NCI-H446 treated with DMSO at 0.1 percent for 48 hours (cell line): ENCODE measurements around the gene AP3B2.

Experiments used
- DNase-seq: peaks from one replicate; lab custom pipeline; 2025; lab: John Stamatoyannopoulos, UW

AP3B2 gene

DNA sequence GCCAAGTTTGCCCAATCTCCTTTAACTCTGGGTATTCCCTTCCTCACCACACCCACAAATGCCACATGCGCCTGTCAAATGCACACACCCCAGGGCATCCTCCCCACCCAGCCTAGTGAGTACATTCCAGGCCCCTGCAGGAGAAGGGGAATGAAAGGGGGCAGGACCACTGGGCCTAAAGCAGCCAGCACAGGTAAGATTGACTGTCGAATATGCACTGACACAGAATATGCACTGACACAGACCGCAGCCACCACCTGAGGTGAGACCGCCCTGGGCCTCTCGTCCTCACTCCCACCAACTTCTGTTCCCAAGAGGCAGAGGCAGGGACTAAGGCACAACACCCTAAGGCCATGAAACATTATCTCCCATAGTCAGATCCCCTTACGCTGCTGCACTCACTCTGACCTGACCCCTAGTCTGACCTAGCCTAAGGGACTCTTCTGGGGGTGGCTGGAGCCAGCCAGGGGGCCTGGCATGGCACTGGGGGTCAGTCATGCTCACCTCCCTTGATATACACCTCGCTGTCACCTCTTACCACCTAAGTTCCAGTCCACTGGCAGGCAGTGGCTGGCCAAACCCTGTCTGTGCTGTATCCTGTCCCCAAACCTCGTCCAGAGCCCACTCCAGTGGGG is 10.8 kb downstream of the AP3B2 start:
- no peak for DNase-seq

DNA sequence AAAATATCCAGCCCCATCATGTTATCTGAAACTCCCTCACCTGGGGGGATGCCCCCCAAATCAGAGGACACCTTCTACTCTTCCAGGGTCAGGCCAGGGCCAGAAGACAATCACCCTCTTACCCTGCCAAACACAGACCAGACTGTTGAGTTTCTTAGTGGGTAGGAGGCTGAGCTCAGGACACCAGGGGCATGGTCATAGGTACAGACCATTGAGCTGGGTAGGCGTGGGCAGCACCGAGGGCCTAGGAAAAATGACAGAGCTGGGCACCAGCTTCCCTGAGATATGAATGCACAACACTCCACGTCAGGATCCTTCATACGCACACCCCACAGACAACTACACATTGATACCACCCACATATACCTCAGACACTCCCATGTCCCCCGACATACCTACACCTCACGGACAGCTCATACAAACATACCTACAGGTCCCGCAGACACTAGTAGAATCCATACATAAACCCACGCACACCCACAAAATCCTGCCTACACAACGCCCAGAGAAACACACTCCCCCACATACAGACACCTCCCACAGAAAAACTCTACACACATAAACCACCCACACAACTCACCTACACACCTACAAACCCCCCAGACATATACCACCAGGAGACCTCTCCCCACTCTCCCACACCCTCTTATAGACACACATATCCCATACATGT is 11.8 kb downstream of the AP3B2 start:
- no peak for DNase-seq

DNA sequence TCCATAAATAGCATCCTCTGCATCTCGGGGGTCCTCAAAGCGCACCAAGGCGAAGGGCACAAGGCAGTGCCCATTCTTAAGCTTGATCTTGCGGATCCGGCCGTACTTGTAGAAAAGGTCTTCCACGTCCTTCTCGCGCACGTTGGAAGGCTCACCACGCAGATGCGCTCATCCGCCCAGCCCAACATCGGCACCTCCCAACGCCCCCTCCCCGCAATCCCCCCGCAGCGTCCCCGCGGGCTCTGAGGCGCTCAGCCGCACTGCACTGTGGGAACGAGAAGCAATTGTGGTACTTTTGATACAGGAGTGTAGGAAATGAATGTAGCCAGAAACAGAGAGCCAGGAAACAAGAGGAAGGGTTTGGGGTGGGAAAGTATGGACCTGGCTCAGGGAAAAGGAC is 17.5 kb downstream of the AP3B2 start:
- no peak for DNase-seq

DNA sequence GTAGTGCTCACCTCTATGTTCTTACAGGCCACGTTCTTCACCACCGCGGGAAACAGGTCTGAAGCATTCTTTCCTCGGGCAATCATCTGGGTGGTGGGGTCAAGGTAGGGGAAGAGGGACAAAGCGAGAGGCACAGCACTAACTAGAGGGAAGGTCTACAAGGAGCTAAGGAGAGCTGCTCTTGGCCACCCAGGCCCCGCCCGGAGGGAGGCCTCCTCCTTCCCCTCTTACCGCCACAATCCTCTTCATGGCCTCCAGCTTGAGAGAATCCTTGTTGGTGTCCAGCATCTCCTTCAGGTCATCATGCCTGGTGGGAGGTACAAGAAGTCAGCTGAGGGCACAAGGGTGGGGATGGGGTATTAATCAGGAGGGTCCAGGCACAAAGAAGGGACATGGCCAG is 20.5 kb downstream of the AP3B2 start:
- no peak for DNase-seq

DNA sequence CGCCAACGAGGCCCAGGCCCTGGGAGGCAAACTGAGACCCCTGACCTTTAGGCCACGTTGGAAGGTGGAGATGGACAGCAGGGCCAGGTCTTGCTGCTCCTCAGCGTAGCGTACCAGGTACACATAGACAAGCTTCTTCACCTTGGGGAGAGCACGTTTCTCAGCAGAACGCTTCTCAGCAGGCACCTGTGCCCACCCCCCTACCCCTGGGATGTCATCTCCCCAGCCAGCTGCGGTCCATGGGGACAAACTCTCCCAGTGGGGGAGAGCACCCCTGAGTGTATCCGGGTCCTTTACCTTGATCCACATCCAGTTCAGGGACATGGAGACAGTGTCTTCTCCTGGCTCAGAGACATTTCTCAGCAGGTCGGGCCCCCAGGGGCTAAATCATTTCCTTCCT is 21.0 kb downstream of the AP3B2 start:
- DNase-seq = no peak

DNA sequence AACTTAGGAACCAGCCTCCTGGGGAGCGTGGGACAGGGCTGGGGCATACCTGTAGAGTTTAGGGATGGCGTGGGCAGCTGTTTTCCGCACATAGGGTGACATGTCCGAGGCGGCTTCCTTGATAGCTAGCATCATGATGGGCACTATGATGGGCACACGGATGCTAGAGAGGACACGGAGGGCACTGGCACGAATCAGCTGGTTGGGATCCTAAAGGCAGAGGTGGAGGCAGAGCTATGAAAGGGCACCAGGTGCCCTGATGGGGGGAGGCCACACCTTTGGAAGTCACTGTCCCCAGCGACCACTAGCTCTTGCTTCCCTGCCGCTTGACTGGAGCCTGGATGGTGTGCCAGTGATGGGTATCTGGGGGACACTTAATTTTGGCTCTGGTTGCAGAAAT is 28.3 kb downstream of the AP3B2 start:
- no peak for DNase-seq

DNA sequence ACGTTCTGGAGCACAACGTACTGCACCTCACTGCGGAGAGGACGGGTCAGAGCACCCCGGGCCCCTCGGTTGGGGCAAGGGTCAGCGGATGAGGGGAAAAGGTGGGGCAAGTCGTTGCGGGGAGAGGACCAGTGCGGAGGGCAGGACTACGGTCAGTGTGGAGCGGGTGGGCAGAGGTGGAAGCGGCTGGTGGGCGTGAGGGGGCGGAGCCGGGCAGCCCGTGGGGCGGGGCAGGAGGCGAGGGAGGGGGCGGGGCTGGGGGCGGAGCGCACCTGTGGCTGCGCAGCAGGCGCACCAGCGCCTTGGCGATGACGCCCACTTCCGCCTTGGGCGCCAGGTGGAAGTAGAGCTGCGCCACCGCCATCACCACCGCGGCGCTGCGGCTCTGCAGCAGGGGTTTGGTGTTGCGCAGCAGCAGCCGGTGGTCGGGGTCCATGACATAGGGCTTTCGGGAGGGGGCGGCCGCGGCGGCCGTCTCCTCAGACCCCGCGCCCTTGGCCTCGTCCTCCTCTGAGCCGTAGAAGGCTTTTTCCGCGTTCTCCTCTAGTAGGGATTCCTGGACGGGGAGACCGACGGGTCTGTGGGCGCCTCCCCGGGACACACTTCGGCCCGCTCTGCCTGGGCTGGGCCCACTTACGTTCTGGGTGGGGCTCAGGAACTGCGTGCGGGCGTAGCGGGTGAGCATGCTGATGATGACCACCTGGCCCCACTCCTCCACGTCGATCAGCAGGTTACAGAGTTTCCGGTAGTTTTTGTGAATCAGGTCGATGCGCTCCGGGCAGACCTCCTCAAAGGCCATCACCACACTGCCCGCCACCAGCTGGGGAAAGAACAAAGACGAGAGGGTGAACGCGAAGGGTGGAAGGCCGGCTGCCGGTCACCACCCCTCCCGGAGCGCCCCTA is 29.2 kb downstream of the AP3B2 start:
- no peak for DNase-seq

DNA sequence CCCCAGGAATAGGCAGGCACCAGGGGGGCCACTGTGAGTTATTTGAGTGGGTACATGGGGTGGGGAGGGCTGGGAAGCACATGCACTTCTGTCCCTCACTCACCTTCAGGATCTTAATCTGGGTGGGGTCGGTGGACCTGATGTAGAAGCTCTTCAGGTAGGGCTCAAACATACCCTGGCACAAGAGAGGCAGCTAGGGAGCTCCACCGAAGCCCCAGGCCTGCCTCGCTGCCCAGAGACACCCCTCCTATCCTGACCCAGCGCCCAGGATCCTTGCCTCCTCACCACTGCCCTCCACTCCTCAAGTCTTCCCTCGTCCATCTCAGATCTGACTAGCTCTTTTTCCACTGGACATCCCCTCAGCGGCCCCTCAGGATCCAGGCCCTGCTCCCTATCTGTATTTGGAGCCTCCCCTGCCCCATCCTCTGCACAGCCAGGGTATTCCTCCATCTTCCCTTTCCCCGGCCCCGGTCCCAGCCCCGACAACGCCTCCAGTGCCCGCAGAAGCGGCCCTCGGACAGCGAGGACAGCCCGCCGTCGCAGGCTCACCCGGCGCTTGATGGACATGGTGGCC is 30.0 kb downstream of the AP3B2 start:
- no peak for DNase-seq

DNA sequence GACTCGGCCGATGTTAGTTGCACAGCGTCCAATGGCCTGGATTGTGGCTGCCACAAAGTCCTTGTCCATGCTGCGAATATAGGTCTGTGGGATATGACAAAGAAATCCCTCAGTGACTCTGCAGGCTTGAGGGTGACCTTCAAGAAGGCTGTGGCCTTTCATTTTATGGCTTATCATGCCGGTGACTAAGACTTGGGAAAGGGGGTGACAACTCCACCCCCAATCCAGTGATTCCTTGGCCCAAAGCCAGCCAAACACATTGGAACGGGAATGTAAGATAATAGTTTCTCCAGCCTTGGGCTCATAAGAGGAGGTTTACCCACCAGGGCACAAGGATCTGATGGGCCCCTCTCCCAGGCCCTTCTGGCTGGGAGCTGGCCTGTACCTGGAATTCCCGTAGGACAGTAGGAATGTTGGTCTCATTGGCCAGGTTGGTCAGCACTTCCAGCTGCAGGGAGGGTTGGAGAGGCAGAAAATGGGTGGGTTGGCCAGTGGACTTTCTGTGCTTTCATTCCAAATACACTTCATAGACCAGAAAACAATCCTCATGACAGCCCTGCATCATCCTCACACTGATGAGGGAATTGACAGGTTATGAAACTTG is 31.9 kb downstream of the AP3B2 start:
- no peak for DNase-seq

DNA sequence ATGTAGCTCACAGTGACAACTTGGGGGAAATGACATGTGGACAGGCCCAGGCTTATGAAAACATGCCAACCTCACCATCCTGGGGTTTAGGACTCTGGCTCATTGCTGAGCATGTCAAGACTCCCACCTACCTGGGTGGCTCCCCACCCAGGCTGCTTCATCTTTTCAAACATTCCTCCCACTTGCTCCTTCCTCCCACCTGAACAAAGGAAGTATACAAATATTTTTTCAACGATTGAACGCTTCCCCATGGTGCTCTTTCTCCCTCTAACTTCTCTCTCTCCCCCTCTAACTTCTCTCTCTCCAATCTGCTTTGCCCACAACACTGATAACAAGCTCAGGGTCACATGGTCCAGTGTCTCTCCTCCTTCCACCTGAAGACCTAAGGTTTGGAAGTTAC is 34.8 kb downstream of the AP3B2 start:
- DNase-seq = no peak

DNA sequence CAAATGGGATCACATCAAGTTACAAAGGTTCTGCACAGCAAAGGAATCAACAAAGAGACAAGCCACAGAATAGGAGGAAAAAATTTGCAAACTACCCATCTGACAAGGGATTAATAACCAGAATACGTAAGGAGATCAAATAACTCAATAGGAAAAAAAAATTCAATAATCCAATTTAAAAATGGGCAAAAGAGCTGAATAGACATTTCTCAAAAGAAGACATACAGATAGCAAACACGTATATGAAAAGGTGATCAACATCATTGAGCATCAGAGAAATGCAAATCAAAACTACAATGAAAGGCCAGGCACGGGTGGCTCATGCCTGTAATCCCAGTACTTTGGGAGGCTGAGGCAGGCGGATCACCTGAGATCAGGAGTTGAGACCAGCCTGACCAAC is 39.0 kb downstream of the AP3B2 start:
- DNase-seq = no peak

DNA sequence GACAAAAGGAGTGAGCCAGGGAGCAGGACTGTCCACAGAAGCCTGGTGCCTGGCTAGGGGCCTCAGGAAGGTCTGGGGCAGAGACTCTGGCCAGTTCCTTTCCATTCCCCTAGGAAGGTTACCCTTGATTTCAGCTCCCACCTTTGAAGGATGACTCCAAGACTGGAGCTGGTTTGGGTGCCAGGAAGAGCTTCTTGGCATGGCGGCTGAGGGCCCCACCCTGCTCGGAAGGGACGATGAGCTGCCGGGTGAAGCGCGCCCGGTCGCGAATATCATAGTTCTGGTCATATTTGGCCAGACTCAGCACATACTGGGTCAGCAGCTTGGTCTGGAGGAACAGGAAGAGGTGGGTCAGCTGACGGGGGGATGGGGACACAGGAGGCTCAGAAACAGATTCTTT is 43.1 kb downstream of the AP3B2 start:
- DNase-seq = no peak

DNA sequence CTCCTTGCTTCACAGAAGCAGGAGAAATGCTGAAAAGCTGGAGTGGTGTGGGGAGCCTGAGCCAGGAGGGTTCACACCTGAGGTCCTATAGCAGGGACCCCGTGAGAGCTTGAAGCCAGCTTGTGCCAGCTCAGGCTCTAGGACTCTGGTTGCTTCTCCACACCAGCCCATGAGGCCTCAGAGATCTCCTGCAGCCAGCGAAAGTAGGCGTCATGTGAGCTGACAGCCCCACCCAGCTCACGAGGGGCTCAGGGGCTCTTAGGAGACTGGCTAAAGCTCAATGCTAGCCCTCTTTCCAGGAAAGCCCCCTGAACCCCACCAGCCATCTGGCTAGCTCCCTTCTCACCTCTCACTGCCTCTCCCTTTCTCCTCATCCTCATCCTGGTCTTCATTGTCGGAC is 45.7 kb downstream of the AP3B2 start:
- DNase-seq = no peak

DNA sequence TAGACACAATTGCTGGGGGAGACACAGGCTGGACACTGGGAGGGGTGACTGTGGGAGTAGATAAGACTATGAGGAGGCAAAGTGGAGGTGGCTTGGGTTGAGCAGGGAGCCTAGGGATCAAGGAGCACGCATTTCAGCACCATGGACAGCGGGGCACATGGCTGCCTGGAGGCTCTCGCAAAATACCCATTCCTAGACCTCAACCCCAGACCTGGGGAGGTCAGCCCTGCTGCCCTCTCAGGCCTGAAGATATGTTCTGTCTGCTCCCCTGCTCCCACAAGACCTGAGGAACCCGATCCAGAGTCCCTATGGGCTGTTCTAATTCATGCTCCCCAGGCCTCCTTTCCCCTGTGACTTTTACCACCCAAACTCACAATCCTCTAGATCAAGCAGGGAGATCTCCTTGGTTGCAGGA is 46.5 kb downstream of the AP3B2 start:
- no peak for DNase-seq

DNA sequence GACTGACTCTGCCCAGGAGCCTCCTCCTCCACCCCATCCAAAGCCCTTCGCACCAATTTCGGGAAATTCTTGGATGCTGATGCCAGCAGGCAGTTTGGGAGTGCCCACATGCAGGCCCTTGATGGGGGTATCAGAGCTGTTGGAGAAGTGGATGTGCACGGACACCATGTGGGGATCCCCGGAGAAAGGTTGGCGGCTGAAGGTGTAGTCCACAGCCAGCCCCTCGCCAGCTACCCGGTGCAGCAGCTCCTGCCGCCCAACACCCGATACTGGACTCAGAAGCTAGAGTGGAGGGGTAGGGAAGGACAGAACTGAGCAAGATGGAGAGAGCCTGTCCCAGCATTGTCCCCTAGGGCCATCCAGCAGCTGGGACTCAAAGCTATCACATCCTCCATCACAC is 47.0 kb downstream of the AP3B2 start:
- DNase-seq = no peak

DNA sequence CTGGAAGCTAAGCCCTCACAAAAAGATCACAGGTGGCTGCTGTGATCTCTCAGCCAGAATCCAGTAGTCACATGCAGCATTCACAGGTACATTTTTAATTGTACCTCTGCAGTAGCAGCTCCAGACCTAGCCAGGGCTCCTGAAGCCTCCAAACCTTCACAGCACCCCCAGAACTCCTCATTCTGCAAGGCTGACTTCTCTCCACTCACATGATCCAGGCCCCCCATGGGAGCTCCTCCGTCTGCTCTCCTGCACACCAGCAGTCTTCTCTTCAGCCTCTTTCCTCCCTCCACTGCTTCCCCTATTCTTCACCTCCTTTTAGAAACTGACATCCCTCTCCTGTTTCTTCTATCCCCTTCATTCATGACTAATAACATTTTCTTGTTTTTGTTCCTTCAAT is 49.3 kb downstream of the AP3B2 start:
- DNase-seq = no peak

DNA sequence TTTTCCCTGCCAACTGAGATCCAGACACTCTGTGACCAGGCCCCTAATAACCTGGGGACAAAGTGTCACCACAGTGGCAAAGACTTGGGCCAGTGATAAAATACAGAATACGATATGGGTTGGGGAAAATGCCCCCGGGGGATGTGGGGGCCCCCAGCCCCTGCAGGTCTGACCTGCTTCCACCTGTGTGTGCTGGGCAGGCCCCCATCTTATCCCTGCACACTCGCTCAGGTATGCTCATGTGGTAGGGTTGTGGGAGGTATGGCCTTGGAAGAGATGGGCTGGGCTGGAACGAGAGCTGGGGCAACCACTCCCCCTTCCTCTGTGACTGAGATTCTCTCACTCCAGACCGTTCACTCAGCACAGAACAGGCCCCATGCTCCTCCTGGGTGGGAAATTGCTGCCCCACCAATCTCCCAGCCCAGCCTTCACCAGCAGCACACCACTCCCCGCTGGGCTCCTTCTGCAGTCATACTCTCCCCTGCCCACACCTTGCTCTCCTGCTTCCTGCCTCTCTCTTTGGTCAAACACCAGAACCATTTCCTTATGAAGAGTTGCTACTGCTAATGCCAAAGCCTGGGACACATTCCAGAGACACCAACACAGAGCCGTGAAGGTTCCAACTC is 52.9 kb downstream of the AP3B2 start:
- DNase-seq = no peak

DNA sequence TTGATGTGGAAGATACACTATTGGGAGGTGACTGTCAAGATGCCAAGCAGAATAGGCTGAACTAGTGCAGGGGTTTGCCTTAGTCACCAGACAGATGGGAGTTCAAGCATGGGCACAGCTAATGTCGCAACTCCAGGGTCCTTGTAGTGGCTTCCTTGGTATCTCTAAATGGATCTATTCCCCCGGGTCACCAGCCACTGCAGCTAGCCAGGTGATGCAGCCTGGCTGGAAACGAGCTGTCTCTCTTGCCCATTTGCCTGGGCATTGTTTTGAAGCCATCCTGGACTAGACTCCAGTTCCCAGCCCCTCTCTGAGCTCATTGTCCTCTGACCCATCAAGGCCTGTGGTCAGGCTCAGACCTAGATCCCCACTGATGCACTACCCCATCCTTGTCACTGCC is 54.1 kb downstream of the AP3B2 start:
- no peak for DNase-seq

DNA sequence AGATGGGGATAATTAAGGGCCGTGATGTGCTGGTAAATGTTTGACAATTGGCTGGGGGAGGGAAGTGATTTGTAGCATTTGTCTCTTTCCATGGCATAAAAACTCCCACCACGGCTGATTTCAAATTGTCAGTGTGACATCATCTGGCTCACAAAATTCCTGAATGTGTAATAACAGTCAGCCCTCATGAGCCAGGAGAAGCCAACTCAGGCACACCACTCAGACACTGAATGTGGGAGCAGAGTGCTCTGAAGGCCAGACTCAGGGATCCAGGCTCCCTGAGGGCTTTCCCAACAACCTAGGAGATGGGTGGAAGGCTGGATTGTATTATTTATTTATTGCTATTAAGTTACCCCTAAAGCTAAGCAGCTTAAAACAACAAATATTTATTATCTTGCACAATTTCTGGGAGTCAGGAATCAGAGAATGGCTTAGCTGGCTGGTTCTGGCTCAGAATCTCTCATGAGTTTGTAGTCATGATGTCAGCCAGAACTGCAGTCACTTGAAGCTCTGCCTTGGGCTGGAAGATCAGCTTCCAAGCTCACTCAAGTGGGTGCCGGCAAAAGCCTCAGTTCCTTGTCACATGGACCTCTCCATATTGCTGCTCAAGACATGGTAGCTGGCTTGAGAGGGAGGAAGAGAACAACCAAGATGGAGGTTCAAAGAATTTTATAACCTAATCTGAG is 56.0 kb downstream of the AP3B2 start:
- no peak for DNase-seq

DNA sequence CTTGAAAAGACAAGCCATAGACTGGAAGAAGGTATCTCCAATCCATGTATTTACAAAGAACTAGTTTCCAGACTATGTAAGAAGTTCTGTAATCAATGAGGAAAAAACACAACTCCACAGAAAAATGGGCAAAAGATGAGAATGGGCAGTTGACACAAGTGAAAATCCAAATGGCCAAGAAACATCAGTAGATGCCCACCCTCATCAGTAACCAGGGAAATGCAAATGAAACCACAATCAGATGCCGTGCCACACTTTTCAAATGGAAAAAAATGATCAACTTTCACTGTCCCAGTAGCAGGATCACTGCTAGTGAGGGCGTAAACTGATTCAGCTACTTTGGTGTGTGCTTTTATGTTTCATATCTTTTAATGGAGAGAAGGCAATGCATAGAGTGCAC is 58.0 kb downstream of the AP3B2 start:
- DNase-seq = no peak

DNA sequence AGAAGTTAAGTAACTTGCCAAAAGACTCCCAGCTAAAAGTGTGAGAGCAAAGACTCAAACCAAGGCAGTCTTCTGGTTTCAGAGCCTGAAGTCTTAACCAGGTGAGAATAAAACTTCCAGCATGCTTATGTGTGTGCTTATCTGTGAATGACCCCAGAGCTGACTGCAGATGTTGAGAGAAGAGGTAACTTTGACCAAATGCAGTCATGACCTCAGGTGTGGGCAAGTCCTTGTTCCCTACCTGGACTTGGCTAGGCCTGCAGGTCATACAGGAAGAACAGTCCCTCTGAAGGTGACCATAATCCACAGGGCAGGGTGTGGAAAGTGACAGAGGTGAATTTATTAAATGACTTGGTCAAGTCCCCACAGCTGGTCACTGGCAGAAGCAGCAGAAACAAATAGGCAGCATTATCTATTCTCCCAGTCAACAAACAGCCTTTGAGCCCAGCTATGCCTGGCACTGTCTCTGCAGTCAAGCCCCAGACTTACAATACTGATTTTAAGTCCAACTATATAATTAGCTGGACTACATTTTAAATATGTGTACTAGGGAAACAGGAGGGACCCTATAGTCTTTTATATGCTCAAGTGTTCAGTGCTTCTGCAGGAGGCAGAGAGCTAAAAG is 59.5 kb downstream of the AP3B2 start:
- no peak for DNase-seq
